Measurements from ENCODE around the gene PPARD.

- TF ChIP-seq POLR2A (IDR thresholded peaks at IDR 0.05) (no peak), CTCF (IDR thresholded peaks at IDR 0.05) (no peak)
Measured at GRCh38 chr6:35397806-35398418, 55.6 kb downstream of the PPARD start.
